Natural killer cell (primary cell): Measurements from ENCODE around the gene HSBP1L1. TPM values are rescaled to one million over a fixed set of nuclear protein-coding genes. Genes with fewer than 3 reads are reported as not detected.

Experiments used
- ATAC-seq, 3 donors: fragments of 150-1000 bp in 2 of 3; fragments of 200-7000 bp in 1 of 3; cut with Tn5 transposase; 1 replicate in 1 of 3; 2 replicates in 2 of 3; pipeline ENCODE4 v1.10.0; 2021; ENCODE audit warnings: mild to moderate bottlenecking in 2 of 3, moderate library complexity in 2 of 3
- DNase-seq, 2 donors: peaks; one replicate each; pipeline versions ENCODE4 v3.0.0 to v3.0.0-alpha.2; 2013 to 2021; ENCODE audit warnings: mixed read lengths in 1 of 2
- H3K27ac ChIP-seq: one replicate; pipeline ENCODE4 v1.5.1; 2013; ENCODE audit warnings: mild to moderate bottlenecking, low read length
- H3K27me3 ChIP-seq: one replicate; pipeline ENCODE4 v1.6.1; 2013; ENCODE audit warnings: low read length; ENCODE audit not compliant: control insufficient read depth, insufficient read depth
- H3K36me3 ChIP-seq: one replicate; pipeline ENCODE4 v1.6.1; 2013; ENCODE audit warnings: low read length; ENCODE audit not compliant: control insufficient read depth, insufficient read depth
- H3K4me1 ChIP-seq: one replicate; pipeline ENCODE4 v1.6.1; 2013; ENCODE audit warnings: low read length; ENCODE audit not compliant: control insufficient read depth, insufficient read depth
- H3K4me3 ChIP-seq: one replicate; pipeline ENCODE4 v1.5.1; 2013; ENCODE audit warnings: low read length
- H3K9me3 ChIP-seq: one replicate; pipeline ENCODE4 v1.6.1; 2013; ENCODE audit warnings: low read length; ENCODE audit not compliant: control insufficient read depth, insufficient read depth
- H3K27ac Mint-ChIP-seq, 2 donors: one replicate each; pipeline ENCODE4 v1.8.0; 2022; ENCODE audit warnings: mild to moderate bottlenecking in 2 of 2, mixed read lengths in 2 of 2, moderate library complexity in 1 of 2
- H3K27me3 Mint-ChIP-seq, 2 donors: one replicate each; pipeline ENCODE4 v1.8.0; 2022; ENCODE audit warnings: low read depth in 2 of 2, mixed read lengths in 2 of 2
- H3K36me3 Mint-ChIP-seq: one replicate; pipeline ENCODE4 v1.8.0; 2022; ENCODE audit warnings: mixed read lengths
- H3K4me1 Mint-ChIP-seq, 2 donors: one replicate each; pipeline ENCODE4 v1.8.0; 2022; ENCODE audit warnings: mixed read lengths in 2 of 2
- H3K4me3 Mint-ChIP-seq: one replicate; pipeline ENCODE4 v1.8.0; 2022; ENCODE audit warnings: mild to moderate bottlenecking, moderate library complexity, mixed read lengths
- H3K9me3 Mint-ChIP-seq, 2 donors: one replicate each; pipeline ENCODE4 v1.8.0; 2022; ENCODE audit warnings: mixed read lengths in 2 of 2
- WGBS: methylation state at CpG from one replicate; pipeline ENCODE4 v1.1.7; 2013; ENCODE audit warnings: missing lambda C conversion rate; ENCODE audit not compliant: insufficient coverage; 5-methylcytosine and 5-hydroxymethylcytosine counted together
- intact Hi-C: fragments of 100-400 bp; cut with micrococcal nuclease; formaldehyde crosslinking; loops from one replicate; pipeline ENCODE4 v1.14.2; 2022
- total RNA-seq, 4 donors: library from RNA; stranded (reverse); fragments of 120-200 nt in 1 of 4; gene quantifications; one replicate each; pipeline versions ENCODE4 v1.2.3 to v1.2.4, GENCODE V29; 2013 to 2022
- TF ChIP-seq, protein P1 (sequence below): fragments of 200-600 bp; IDR thresholded peaks from one replicate; pipeline ENCODE4 v1.8.0; 2022; ENCODE audit warnings: antibody characterized with exemption

Gene HSBP1L1
- total RNA-seq, 3 donors from 2014 or later (not counting 1 experiment from before 2014, with no cell fraction given) = 11.7 to 16.1 (median 13.8) TPM

DNA sequence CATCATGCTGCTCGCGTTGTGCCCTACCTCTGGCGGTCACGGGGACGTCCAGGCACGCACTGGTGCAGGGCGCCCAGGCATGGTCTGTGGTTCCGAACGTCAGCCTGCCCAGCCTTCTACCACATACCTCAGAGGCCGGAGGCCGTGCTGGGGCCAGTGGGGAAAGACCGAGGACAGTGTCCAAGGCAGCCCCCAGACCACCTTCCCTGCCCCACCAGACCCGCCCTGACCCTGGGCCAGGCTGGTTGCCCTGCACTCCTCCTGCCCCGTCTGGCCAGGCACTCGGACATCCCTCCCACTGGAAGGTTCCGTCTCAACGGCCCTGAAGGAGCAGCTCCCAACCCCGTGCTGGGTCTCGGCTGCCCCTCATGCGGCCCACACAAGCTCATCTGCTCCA is 45.8 kb upstream of the HSBP1L1 start:
- peaks cover 7% of the 10 kb centered on the region for H3K36me3 ChIP-seq
- peaks cover 6% of the 10 kb centered on the region for H3K4me1 ChIP-seq
- DNase-seq (peak in 1 of 2 donors; percentile 13), ATAC-seq (no peak)
- TF ChIP-seq, protein P1, sequence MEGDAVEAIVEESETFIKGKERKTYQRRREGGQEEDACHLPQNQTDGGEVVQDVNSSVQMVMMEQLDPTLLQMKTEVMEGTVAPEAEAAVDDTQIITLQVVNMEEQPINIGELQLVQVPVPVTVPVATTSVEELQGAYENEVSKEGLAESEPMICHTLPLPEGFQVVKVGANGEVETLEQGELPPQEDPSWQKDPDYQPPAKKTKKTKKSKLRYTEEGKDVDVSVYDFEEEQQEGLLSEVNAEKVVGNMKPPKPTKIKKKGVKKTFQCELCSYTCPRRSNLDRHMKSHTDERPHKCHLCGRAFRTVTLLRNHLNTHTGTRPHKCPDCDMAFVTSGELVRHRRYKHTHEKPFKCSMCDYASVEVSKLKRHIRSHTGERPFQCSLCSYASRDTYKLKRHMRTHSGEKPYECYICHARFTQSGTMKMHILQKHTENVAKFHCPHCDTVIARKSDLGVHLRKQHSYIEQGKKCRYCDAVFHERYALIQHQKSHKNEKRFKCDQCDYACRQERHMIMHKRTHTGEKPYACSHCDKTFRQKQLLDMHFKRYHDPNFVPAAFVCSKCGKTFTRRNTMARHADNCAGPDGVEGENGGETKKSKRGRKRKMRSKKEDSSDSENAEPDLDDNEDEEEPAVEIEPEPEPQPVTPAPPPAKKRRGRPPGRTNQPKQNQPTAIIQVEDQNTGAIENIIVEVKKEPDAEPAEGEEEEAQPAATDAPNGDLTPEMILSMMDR = no peak
- Mint-ChIP-seq H3K36me3 (no peaks in the 10 kb centered on the region), H3K27ac (no peak overlapping the region), H3K4me3 (no peak overlapping the region), H3K9me3 (peaks cover 0 to 2% of the 10 kb centered on the region in 2 donors), H3K4me1 (peaks cover under 1 to 26% of the 10 kb centered on the region in 2 donors), H3K27me3 (no peaks in the 10 kb centered on the region)
- WGBS = 98% methylated on average over 20 of the region's 20 CpGs
- no peak overlapping the region for H3K4me3 ChIP-seq
- no peak overlapping the region for H3K27ac ChIP-seq
- H3K9me3 ChIP-seq = peaks cover 8% of the 10 kb centered on the region
- no peaks in the 10 kb centered on the region for H3K27me3 ChIP-seq
- intact Hi-C loops = no loop called here

DNA sequence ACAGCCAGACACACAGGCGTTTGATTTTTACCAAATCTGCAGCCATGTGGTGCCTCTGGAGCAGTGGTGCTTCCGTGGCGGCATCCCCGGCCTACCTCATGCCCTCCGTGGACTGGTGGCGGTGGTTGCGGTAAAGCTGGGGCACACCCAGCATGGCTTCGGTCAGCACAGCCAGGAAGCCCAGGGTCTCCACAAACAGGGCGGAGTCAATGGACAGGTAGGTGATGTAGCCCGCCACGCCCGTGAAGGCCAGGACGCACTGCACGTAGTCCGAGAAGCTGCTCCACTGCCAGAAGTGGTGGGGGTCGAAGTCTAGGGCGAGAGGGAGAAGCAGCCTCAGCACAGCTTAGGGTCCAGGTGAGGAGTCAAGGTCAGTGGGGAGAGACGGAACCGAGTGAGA is 45.4 kb upstream of the HSBP1L1 start:
- ATAC-seq (no peak), DNase-seq (no peak)
- H3K4me1 Mint-ChIP-seq = peaks cover 0 to 24% of the 10 kb centered on the region in 2 donors
- Histone ChIP-seq H3K4me1 (peaks cover 5% of the 10 kb centered on the region), H3K4me3 (no peak overlapping the region), H3K36me3 (peaks cover 7% of the 10 kb centered on the region), H3K27me3 (no peaks in the 10 kb centered on the region), H3K27ac (no peak overlapping the region), H3K9me3 (peaks cover 8% of the 10 kb centered on the region)
- H3K27ac Mint-ChIP-seq = no peak overlapping the region
- TF ChIP-seq, protein P1 = no peak
- peaks cover 0 to 2% of the 10 kb centered on the region in 2 donors for H3K9me3 Mint-ChIP-seq
- WGBS = 95% methylated on average over 19 of the region's 19 CpGs
- H3K36me3 Mint-ChIP-seq = no peaks in the 10 kb centered on the region
- H3K27me3 Mint-ChIP-seq = no peaks in the 10 kb centered on the region
- intact Hi-C loops = no loop called here
- no peak overlapping the region for H3K4me3 Mint-ChIP-seq

DNA sequence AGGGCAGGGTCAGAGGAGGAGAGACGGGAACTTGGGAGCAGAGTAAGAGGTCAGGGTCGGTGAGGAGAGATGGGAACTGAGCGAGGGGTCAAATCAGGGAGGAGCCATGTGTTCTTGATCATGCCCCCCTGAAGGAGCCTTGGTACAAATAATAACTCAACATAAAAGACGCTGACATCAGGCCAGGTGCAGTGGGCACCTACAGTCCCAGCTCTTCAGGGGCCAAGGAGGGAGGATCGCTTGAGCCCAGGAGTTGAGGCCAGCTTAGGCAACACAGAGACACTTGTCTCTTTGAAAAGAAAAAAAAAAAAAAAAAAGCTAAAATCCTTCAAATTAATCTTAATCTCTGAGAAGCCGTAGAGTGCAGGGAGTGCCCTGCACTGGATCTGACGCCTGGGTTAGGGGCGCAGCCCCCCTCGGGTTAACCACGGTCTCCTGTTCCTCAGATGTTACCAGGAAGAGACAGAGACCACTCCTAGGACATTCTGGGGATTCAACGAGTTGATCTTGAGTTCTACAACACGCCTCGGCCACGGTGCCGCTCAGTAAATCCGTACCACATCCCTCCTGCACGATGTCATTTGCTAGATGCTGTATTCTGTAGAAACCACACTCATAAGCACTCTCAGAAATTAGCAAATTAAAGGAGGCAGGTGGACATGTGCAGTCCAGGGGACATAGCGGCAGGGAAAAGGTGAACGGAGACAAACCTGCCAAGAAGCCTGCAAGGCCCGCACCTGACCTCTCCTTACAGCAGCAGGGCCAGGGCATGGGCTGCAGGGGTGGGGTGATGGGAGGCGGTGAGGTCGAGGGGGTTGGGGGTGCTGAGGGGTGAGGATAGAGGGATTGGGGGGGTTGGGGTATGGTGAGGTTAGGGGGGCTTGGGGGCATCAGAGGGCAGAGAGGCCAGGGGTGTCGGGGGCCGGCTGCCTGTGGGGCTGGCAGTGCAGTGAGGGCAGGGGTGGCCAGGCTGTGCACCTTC is 42.2 kb upstream of the HSBP1L1 start:
- H3K9me3 ChIP-seq = peaks cover under 1% of the 10 kb centered on the region
- DNase-seq (peak in 1 of 2 donors; percentile 11), ATAC-seq (no peak)
- H3K4me1 ChIP-seq = no peaks in the 10 kb centered on the region
- H3K27ac Mint-ChIP-seq = peak overlapping the region in 1 of 2 donors; percentile 12
- H3K27ac ChIP-seq = no peak overlapping the region
- no peaks in the 10 kb centered on the region for H3K27me3 Mint-ChIP-seq
- no peaks in the 10 kb centered on the region for H3K36me3 ChIP-seq
- no peak overlapping the region for H3K4me3 ChIP-seq
- H3K4me1 Mint-ChIP-seq = peaks cover 0 to 14% of the 10 kb centered on the region in 2 donors
- 96% methylated on average over 23 of the region's 24 CpGs for WGBS
- no peaks in the 10 kb centered on the region for H3K27me3 ChIP-seq
- TF ChIP-seq, protein P1 = no peak
- H3K36me3 Mint-ChIP-seq = no peaks in the 10 kb centered on the region
- no peaks in the 10 kb centered on the region for H3K9me3 Mint-ChIP-seq
- intact Hi-C loops = no loop called here
- H3K4me3 Mint-ChIP-seq = no peak overlapping the region
